Panc1 (cell line): Measurements from ENCODE around the gene DTHD1.

Experiments used
- POLR2AphosphoS5 ChIP-seq: IDR thresholded peaks from 2 replicates; pipeline ENCODE4 v1.6.1; 2012; ENCODE audit warnings: mild to moderate bottlenecking, low read depth, low read length, moderate library complexity
- TCF7L2 ChIP-seq: IDR thresholded peaks from 2 replicates; pipeline ENCODE4 v1.6.1; 2011; ENCODE audit warnings: mild to moderate bottlenecking, low read depth, low read length, inconsistent platforms
- TF ChIP-seq, protein P1 (sequence below): fragments of 450-650 bp; IDR thresholded peaks from 2 replicates; pipeline ENCODE4 v1.5.1; 2017; ENCODE audit warnings: mild to moderate bottlenecking
- TF ChIP-seq, protein P2 (sequence below), 2 experiments: IDR thresholded peaks; 2 replicates each; pipeline ENCODE4 v1.6.1; 2011 to 2012; ENCODE audit warnings: low read depth in 2 of 2, control low read depth in 1 of 2, low read length in 1 of 2, mild to moderate bottlenecking in 1 of 2, moderate library complexity in 1 of 2; ENCODE audit not compliant: insufficient read depth in 1 of 2

DNA sequence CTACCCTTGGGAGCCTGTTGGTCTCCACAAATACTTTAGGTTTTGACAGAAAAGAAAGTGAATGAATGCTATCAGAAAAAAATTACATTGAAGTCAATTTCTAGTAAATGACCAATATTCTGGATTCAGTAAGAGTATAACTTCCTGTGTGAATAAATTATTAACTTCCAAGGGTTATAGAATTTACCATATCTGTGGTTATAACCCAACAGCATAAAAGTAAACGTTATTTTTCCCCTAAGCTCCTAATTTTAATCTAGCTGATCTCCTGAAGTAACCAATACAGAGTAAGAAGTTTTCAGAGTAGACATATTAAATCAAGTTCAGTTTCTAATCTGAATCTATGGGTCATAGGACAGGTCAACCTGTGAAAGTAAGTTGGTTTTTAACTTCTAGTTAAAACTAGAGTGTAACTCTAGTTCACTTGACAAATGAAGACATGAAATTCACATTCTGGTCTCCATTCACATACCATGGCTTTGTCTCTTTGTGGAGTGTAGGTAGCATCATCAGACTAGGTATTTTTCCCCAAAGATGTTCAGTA lies 22.8 kb downstream of the DTHD1 start:
- TF ChIP-seq, protein P1, sequence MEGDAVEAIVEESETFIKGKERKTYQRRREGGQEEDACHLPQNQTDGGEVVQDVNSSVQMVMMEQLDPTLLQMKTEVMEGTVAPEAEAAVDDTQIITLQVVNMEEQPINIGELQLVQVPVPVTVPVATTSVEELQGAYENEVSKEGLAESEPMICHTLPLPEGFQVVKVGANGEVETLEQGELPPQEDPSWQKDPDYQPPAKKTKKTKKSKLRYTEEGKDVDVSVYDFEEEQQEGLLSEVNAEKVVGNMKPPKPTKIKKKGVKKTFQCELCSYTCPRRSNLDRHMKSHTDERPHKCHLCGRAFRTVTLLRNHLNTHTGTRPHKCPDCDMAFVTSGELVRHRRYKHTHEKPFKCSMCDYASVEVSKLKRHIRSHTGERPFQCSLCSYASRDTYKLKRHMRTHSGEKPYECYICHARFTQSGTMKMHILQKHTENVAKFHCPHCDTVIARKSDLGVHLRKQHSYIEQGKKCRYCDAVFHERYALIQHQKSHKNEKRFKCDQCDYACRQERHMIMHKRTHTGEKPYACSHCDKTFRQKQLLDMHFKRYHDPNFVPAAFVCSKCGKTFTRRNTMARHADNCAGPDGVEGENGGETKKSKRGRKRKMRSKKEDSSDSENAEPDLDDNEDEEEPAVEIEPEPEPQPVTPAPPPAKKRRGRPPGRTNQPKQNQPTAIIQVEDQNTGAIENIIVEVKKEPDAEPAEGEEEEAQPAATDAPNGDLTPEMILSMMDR, result no peak
- TF ChIP-seq, protein P2, sequence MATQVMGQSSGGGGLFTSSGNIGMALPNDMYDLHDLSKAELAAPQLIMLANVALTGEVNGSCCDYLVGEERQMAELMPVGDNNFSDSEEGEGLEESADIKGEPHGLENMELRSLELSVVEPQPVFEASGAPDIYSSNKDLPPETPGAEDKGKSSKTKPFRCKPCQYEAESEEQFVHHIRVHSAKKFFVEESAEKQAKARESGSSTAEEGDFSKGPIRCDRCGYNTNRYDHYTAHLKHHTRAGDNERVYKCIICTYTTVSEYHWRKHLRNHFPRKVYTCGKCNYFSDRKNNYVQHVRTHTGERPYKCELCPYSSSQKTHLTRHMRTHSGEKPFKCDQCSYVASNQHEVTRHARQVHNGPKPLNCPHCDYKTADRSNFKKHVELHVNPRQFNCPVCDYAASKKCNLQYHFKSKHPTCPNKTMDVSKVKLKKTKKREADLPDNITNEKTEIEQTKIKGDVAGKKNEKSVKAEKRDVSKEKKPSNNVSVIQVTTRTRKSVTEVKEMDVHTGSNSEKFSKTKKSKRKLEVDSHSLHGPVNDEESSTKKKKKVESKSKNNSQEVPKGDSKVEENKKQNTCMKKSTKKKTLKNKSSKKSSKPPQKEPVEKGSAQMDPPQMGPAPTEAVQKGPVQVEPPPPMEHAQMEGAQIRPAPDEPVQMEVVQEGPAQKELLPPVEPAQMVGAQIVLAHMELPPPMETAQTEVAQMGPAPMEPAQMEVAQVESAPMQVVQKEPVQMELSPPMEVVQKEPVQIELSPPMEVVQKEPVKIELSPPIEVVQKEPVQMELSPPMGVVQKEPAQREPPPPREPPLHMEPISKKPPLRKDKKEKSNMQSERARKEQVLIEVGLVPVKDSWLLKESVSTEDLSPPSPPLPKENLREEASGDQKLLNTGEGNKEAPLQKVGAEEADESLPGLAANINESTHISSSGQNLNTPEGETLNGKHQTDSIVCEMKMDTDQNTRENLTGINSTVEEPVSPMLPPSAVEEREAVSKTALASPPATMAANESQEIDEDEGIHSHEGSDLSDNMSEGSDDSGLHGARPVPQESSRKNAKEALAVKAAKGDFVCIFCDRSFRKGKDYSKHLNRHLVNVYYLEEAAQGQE (IDR thresholded peaks at IDR 0.05; ENCODE audit: insufficient read depth in 1 of 2, low read depth in 2 of 2, low read length in 1 of 2), result no peak
- TF ChIP-seq TCF7L2, result no peak
- TF ChIP-seq POLR2AphosphoS5, result no peak
